T-helper 1 cell (primary cell): ENCODE data around the gene DIPK2A.

Experiments
- DNase-seq, 5 donors: peaks; one replicate each; pipeline ENCODE4 v3.0.0-alpha.2; 2012 to 2020
- total RNA-seq, 4 donors: gene quantifications; one replicate each; lab custom pipeline; 2026; lab: John Stamatoyannopoulos, UW

Gene DIPK2A
- 30.5 to 106 (median 42.2) reads per million in 4 donors for total RNA-seq

GRCh38 chr3:143971359-143972154 is at the start of gene DIPK2A:
TSS of gene DIPK2A (plus strand) at chr3:143971823. CDS start at chr3:143972333, 510 bp downstream.
- DNase-seq, result peak; percentile 83 to 95 (median 90)

- DNase-seq, result no peak
Measured at GRCh38 chr3:143924522-143925285, 46.9 kb upstream of the DIPK2A start.

- no peak for DNase-seq
Measured at GRCh38 chr3:143928056-143928455, 43.6 kb upstream of the DIPK2A start.

GRCh38 chr3:143928541-143929255 is 42.9 kb upstream of the DIPK2A start:
- no peak for DNase-seq

GRCh38 chr3:143934791-143935190 is 36.8 kb upstream of the DIPK2A start:
- no peak for DNase-seq

GRCh38 chr3:143935678-143936077 is 35.9 kb upstream of the DIPK2A start:
- DNase-seq, result no peak

GRCh38 chr3:143950810-143951209 is 20.8 kb upstream of the DIPK2A start:
- DNase-seq, result no peak

- peak in 2 of 5 donors; percentile 11 to 39 for DNase-seq
Measured at GRCh38 chr3:143951351-143951971, 20.2 kb upstream of the DIPK2A start.

GRCh38 chr3:143952569-143953072 is 19.0 kb upstream of the DIPK2A start:
- no peak for DNase-seq

- no peak for DNase-seq
Measured at GRCh38 chr3:143955113-143955512, 16.5 kb upstream of the DIPK2A start.

- no peak for DNase-seq
Measured at GRCh38 chr3:143956838-143957237, 14.8 kb upstream of the DIPK2A start.

- no peak for DNase-seq
Measured at GRCh38 chr3:143957453-143957852, 14.2 kb upstream of the DIPK2A start.

GRCh38 chr3:143958966-143959365 is 12.7 kb upstream of the DIPK2A start:
- DNase-seq, result no peak

GRCh38 chr3:143961342-143961741 is 10.3 kb upstream of the DIPK2A start:
- DNase-seq, result no peak

- DNase-seq, result no peak
Measured at GRCh38 chr3:143963946-143964345, 7.7 kb upstream of the DIPK2A start.

- peak in 4 of 5 donors; percentile 14 to 58 (median 36) for DNase-seq
Measured at GRCh38 chr3:143970773-143971358, 757 bp upstream of the DIPK2A start.

- peak in 1 of 5 donors; percentile 74 for DNase-seq
Measured at GRCh38 chr3:143972155-143972504, 507 bp downstream of the DIPK2A start.

- DNase-seq, result peak in 3 of 5 donors; percentile 28 to 64 (median 57)
Measured at GRCh38 chr3:143972505-143973258, 1.1 kb downstream of the DIPK2A start.

- peak in 2 of 5 donors; percentile 57 to 83 for DNase-seq
Measured at GRCh38 chr3:143973259-143974021, 1.8 kb downstream of the DIPK2A start.
